PC-3 (cell line): ENCODE results near the gene DSG1. TPM values are rescaled to one million over a fixed set of nuclear protein-coding genes. Genes with fewer than 3 reads are reported as not detected.

Experiments
- ATAC-seq: fragments of 200-7000 bp; cut with Tn5 transposase; 2 replicates; pipeline ENCODE4 v1.9.1; 2020; ENCODE audit warnings: mild to moderate bottlenecking, moderate library complexity
- BruUV-seq: library from RNA; stranded (reverse); fragments of 400-500 nt; replicated peaks from 2 replicates; lab custom pipeline; 2021; lab: Mats Ljungman, UMichigan
- CTCF ChIA-PET: fragments of 300-600 bp; sonication (Branson Sonifier 250); formaldehyde crosslinking; loops from one replicate; lab custom pipeline; 2022; ENCODE audit warnings: antibody characterized with exemption; lab: Charles Lee
- POLR2A ChIA-PET: fragments of 300-600 bp; sonication (Branson Sonifier 250); formaldehyde crosslinking; loops from one replicate; lab custom pipeline; 2022; ENCODE audit warnings: antibody characterized with exemption; ENCODE audit not compliant: unreplicated experiment; lab: Charles Lee
- DNase-seq: peaks from one replicate; pipeline ENCODE4 v3.0.0-alpha.2; 2015
- H2AFZ ChIP-seq: fragments of 300-600 bp; sonication (generic); 2 replicates; pipeline ENCODE4 v1.6.0; 2016; ENCODE audit warnings: antibody characterized with exemption, low read length
- H3F3A ChIP-seq: fragments of 300-600 bp; sonication (generic); one replicate; pipeline ENCODE4 v1.6.0; 2017; ENCODE audit warnings: antibody characterized with exemption, low read length, control low read depth, mild to moderate bottlenecking; ENCODE audit not compliant: unreplicated experiment
- H3K27ac ChIP-seq: fragments of 300-600 bp; sonication (generic); 2 replicates; pipeline ENCODE4 v1.5.1; 2016; ENCODE audit warnings: mild to moderate bottlenecking, low read length
- H3K27me3 ChIP-seq: fragments of 300-600 bp; sonication (generic); 2 replicates; pipeline ENCODE4 v1.6.1; 2016; ENCODE audit warnings: low read length, mixed read lengths
- H3K36me3 ChIP-seq: fragments of 300-600 bp; sonication (generic); 2 replicates; pipeline ENCODE4 v1.6.1; 2016; ENCODE audit warnings: low read depth, mixed run types, low read length, mixed read lengths
- H3K4me1 ChIP-seq: fragments of 300-600 bp; sonication (generic); 2 replicates; pipeline ENCODE4 v1.5.1; 2016; ENCODE audit warnings: low read length; ENCODE audit not compliant: insufficient read depth
- H3K4me2 ChIP-seq: fragments of 300-600 bp; sonication (generic); 2 replicates; pipeline ENCODE4 v1.6.0; 2016; ENCODE audit warnings: low read length
- H3K4me3 ChIP-seq: fragments of 300-600 bp; sonication (generic); 2 replicates; pipeline ENCODE4 v1.5.1; 2016; ENCODE audit warnings: mild to moderate bottlenecking, low read length, mixed read lengths
- H3K79me2 ChIP-seq: fragments of 300-600 bp; sonication (generic); 2 replicates; pipeline ENCODE4 v1.6.1; 2017; ENCODE audit warnings: low read length, mixed read lengths
- H3K9ac ChIP-seq: fragments of 300-600 bp; sonication (generic); 2 replicates; pipeline ENCODE4 v1.6.0; 2016; ENCODE audit warnings: mild to moderate bottlenecking, low read length
- H3K9me2 ChIP-seq: fragments of 300-600 bp; sonication (generic); replicated peaks from 2 replicates; pipeline ENCODE4 v1.6.1; 2016; ENCODE audit warnings: mixed run types, low read length, mixed read lengths
- H3K9me3 ChIP-seq: fragments of 300-600 bp; sonication (generic); 2 replicates; pipeline ENCODE4 v1.6.1; 2016; ENCODE audit warnings: low read length, mixed read lengths
- H4K20me1 ChIP-seq: fragments of 300-600 bp; sonication (generic); 2 replicates; pipeline ENCODE4 v1.6.1; 2016; ENCODE audit warnings: low read length, mixed read lengths
- CTCF ChIP-seq: fragments of 300-600 bp; sonication (generic); conservative IDR thresholded peaks from 2 replicates; pipeline ENCODE4 v1.5.1; 2017; ENCODE audit warnings: antibody characterized with exemption, low read depth, mild to moderate bottlenecking, low read length
- EZH2 ChIP-seq: fragments of 300-600 bp; sonication (generic); IDR thresholded peaks from one replicate; pipeline ENCODE4 v1.6.1; 2017; ENCODE audit warnings: antibody characterized with exemption, mild to moderate bottlenecking, low read length; ENCODE audit not compliant: unreplicated experiment
- EZH2phosphoT487 ChIP-seq: fragments of 300-600 bp; sonication (generic); IDR thresholded peaks from 2 replicates; pipeline ENCODE4 v1.6.1; 2018; ENCODE audit warnings: mild to moderate bottlenecking, antibody characterized with exemption, low read length, borderline replicate concordance
- intact Hi-C: fragments of 100-400 bp; cut with micrococcal nuclease; formaldehyde crosslinking; loops from 2 replicates; pipeline ENCODE4 v1.9.0; 2023
- total RNA-seq: library from RNA; depleted of rRNA; stranded (reverse); fragments of >200 nt; gene quantifications from 2 replicates; pipeline ENCODE4 v1.2.3, GENCODE V29; 2014

The DSG1 gene
- total RNA-seq, 1 experiment from 2014 or later, result not detected

GRCh38 chr18:31386741-31387140, 68.8 kb downstream of the DSG1 start:
- Histone ChIP-seq H3F3A (no peaks in the 10 kb centered on the region), H3K4me2 (no peak overlapping the region), H3K9ac (no peak overlapping the region), H4K20me1 (no peaks in the 10 kb centered on the region), H3K79me2 (no peaks in the 10 kb centered on the region), H3K9me3 (no peaks in the 10 kb centered on the region), H3K4me1 (no peaks in the 10 kb centered on the region), H3K36me3 (no peaks in the 10 kb centered on the region), H3K27me3 (no peaks in the 10 kb centered on the region), H2AFZ (no peak overlapping the region), H3K9me2 (no peaks in the 10 kb centered on the region), H3K4me3 (no peak overlapping the region), H3K27ac (no peak overlapping the region)
- TF ChIP-seq CTCF, result no peak
- TF ChIP-seq EZH2, result no peak
- no peak for TF ChIP-seq EZH2phosphoT487
- ATAC-seq (no peak), DNase-seq (no peak)
- ChIA-PET POLR2A (no interaction called here), CTCF (no interaction called here)
- intact Hi-C loops, result no loop called here
- BruUV-seq, result no TSS peak

DNA sequence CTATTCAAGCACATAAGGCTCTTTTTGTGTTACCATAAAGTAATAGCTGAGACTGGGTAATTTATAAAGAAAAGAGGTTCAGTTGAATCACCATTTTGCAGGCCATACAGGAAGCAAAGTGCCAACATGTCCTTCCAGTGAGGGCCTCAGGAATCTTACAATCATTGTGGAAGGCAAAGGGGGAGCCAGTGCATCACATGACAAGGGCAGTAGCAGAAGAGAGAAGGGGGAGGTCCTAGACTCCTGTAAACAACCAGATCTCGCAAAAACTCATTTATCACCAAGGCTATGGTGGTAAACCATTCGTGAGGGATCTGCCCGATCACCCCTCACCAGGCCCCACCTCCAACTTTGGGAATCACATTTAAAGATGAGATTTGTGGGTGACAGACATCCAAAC, 75.3 kb downstream of the DSG1 start:
- intact Hi-C loops, result no loop called here
- BruUV-seq, result no TSS peak
- no peak for DNase-seq
- Histone ChIP-seq H3K4me2 (no peak overlapping the region), H3F3A (no peaks in the 10 kb centered on the region), H3K27me3 (no peaks in the 10 kb centered on the region), H3K27ac (no peak overlapping the region), H3K79me2 (no peaks in the 10 kb centered on the region), H3K36me3 (no peaks in the 10 kb centered on the region), H4K20me1 (no peaks in the 10 kb centered on the region), H3K9me3 (no peaks in the 10 kb centered on the region), H3K4me1 (no peaks in the 10 kb centered on the region), H3K9me2 (no peaks in the 10 kb centered on the region), H3K9ac (no peak overlapping the region), H2AFZ (no peak overlapping the region), H3K4me3 (no peak overlapping the region)
- ChIA-PET POLR2A (no interaction called here), CTCF (no interaction called here)
- no peak for ATAC-seq
- TF ChIP-seq EZH2 (no peak), EZH2phosphoT487 (no peak), CTCF (no peak)

DNA sequence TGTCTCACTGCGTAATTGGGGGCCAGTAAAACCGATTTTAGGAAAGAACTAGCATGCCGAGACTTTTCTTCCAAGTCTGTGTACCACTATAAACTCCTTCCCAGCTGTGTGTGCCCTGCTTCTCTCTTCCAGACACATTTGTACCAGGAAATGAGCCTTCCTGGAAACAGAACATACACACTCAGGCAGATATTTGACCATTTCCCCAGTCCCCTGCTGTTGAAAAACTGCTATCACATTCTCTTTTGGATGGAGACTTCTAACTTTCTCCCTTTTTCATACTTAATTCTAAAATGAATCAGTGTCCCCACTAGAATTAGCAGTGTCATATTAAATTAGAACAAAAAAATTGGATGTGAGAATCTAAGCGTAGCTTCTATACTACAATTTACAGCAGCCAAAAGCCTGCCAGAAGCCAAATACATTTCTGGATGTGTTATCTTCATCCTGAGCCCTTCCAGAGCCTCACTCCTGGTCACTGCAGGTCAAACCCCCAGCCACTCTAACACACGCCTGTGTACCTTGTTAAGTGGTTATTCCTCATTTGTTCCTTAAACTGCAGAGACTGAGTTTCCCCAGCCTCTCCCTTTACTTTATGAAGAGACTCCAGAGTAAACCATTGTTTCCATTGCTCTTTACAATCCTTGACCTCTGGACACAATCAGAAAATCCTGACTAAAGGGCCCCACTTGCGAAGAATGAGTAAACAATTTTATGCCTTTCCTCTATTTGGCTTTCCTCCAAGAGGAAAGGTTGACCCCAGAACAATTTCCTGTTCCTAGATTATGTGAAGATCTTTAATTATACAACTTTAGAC, 79.0 kb downstream of the DSG1 start:
- no peaks in the 10 kb centered on the region for H3F3A ChIP-seq
- CTCF ChIA-PET, result no interaction called here
- no peak overlapping the region for H3K27ac ChIP-seq
- H4K20me1 ChIP-seq, result no peaks in the 10 kb centered on the region
- H3K4me3 ChIP-seq, result no peak overlapping the region
- TF ChIP-seq CTCF, result no peak
- TF ChIP-seq EZH2phosphoT487, result no peak
- TF ChIP-seq EZH2, result no peak
- H3K9me3 ChIP-seq, result no peaks in the 10 kb centered on the region
- H3K4me2 ChIP-seq, result no peak overlapping the region
- no peaks in the 10 kb centered on the region for H3K36me3 ChIP-seq
- no peaks in the 10 kb centered on the region for H3K27me3 ChIP-seq
- BruUV-seq, result no TSS peak
- peaks cover 22% of the 10 kb centered on the region for H3K4me1 ChIP-seq
- no peak overlapping the region for H3K9ac ChIP-seq
- intact Hi-C loops, result no loop called here
- no peaks in the 10 kb centered on the region for H3K79me2 ChIP-seq
- H3K9me2 ChIP-seq, result no peaks in the 10 kb centered on the region
- H2AFZ ChIP-seq, result no peak overlapping the region
- POLR2A ChIA-PET, result no interaction called here
- ATAC-seq (no peak), DNase-seq (no peak)
